Stimulated activated CD8-positive, alpha-beta memory T cell treated with anti-CD3 and anti-CD28 coated beads, Interleukin-2, amount 100 ng/mL, for 48 hours (primary cell): ENCODE measurements around the gene ADTRP.
"Not testable (repeated sequence)": the region's sequence is repeated elsewhere in the genome, so short reads cannot be mapped to it uniquely, and the experiment has no call there.

ENCODE experiments used
- DNase-seq, 2 donors: peaks; one replicate each; pipeline ENCODE4 v3.0.0-alpha.2; 2020; ENCODE audit warnings: low read depth in 2 of 2

The ADTRP gene

DNA sequence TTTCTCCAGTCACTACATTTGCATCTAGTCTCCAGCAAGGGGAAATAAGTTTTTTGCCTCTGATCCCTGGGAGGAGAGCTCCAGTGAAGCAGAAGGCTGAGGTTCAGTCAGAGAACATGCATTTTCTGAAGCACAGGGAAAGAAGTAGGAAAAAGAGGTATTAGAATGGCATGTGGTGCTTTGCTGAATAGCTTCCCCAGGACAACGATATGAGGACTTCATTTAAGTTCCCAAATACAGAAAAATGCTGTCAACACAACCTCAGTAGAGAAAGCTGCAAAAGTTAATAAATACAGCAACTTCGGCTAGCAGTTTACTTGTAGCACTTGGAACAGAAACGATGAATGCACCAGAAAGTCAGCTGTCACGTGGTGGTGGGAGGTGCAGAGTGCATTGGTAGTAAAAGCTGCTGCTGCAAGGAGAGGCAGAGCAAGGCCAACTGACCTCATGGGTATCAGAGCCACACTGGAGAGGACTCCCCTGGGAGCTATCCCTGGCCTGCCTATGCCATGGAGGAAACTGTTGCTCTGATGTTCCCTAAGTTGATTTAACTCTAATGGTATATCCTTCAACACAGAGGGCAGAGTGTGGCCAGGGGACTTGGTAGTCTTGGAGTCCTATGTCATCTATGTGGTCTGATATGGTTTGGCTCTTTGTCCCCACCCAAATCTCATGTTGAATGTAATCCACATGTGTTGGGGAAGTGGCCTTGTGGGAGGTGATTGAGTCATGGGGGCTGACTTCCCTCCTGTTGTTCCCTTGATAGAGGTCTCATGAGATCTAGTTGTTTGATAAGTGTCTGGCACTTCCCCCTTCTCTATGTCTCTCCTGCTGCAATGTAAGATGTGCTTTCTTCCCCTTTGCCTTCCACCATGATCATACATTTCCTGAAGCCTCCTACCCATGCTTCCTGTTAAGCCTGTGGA, 85.9 kb downstream of the ADTRP start:
- no peak for DNase-seq

DNA sequence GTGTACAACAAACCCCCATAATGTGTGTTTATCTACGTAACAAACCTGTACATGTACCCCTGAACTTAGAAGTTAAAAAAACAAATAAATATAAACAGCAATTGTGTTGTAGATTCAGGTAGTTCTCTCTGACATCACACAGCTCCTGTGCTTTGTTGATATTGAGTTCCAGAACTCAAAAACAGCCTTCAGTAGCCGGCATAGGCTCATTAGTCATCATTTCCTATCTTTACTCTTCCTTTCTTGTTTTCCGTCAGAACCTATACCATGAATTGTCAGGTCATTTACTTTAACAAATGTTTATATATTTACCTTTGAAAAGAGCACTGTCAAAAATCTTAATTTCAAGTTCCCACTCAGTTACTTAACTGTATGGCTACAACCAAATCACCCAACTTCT, 88.8 kb downstream of the ADTRP start:
- no peak for DNase-seq

DNA sequence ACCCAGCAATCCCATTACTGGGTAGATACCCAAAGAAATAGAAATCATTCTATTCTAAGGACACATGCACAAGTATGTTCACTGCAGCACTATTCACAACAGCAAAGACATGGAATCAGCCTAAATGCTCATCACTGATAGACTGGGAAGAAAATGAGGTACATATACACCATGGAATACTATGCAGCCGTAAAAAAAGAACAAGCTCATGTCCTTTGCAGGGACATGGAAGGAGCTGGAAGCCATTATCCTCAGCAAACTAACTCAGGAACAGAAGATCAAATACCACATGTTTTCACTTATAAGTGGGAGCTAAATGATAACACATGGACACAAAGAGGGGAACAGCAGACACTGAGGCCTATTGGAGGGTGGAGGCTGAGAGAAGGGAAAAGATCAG, 89.2 kb downstream of the ADTRP start:
- DNase-seq = not testable (repeated sequence)

DNA sequence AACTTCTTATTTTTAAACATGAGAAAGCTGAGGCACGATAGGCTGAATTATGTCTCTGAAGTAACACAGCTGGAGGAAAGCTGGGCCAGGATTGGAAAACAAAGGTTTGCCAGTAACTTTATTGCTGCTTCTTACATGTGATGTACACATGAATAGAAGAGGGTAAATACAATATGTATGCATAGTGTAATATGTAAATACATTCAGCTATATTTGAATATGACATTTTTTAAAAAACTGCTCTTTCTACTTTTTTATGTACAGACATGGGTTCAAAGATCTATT, 90.2 kb downstream of the ADTRP start:
- no peak for DNase-seq

DNA sequence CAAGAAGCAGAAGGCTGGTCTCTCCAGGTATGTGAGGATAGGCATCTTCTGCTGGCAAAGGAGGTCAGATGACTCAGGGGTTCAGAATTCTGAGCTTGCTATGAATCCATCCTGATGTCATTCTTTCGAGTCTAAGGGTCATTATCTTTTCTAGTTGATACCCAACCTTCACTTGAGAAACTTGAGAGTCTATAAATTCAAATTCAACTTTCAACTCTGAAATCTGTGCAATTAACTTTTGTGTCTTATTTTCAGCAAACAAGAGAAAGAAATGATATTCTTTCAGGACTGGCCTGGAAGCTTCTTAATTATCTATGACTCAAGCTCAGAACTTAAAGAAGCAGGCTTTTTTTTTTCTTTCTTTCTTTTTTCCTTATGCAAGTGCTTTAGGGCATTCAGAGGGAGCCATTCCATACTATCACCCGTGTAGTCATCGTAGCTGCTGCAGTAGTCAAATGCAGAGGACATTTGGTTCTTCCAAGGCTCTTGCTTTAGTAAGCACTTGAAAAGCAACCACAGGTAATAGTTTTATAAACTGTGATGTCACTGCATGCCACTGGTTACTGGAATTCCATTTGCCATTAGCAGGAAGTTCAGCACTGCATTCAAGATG, 93.0 kb downstream of the ADTRP start:
- no peak for DNase-seq

DNA sequence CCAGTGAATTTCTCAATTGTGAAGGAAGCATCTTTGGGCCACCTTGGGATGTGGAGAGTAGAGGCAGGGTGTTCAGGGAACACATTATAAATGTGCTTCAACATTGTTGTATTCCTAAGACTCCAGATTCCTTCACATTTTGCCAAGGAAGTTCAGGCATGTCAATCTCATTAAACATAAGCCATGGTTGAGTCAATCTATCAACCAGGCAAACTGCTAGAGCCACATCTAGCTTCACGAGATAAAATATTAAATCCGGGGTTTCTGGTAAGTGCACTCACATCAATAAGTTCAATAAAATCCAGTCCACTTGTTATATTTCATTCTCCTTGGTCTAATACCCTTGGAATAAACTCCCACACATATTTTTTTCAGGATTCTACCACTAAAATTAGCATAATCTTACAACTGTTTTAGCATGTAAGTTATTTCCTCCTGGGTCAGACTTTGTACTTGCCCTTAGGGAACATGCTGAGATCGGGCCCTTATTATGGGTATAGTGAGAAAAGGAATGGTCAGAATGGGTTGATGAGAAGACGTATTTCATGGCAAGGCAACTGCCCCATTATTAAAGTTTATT, 93.6 kb downstream of the ADTRP start:
- DNase-seq = no peak

DNA sequence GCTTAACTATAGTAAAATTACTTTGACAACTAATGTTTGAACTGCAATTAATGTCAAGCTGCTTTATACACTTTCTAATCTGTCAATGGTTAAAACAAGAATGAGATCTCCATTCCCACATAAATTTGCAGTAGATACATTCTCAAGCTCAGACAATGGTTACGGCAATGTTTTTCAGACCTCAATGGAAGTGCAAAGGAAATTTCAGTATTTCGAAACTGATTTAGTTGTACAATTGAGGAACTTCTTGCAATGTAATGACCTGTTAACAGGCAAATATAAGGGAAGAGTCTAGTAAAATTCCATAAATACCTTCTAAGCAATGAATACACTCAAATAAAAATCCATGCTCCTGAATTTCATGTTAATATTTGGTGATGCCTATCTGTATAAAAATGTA, 94.7 kb downstream of the ADTRP start:
- no peak for DNase-seq

DNA sequence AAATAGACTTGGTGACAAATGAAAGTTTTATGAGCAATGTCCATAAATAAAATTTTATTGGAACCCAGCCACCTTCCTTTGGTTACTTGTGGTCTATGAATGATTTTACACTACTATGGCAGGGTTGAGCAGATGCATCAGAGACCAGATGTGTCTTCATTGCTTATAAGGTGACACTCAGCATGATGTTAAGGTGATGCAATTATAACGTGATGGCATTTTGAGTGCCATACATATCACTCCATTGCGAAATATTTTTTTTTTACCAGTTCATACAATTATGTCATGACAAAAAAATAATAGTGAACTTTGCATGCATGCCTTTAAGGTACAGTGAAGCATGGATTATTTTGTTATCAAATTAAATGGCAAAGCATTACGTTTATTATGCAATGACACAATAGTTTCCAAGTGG, 96.0 kb downstream of the ADTRP start:
- DNase-seq = no peak

DNA sequence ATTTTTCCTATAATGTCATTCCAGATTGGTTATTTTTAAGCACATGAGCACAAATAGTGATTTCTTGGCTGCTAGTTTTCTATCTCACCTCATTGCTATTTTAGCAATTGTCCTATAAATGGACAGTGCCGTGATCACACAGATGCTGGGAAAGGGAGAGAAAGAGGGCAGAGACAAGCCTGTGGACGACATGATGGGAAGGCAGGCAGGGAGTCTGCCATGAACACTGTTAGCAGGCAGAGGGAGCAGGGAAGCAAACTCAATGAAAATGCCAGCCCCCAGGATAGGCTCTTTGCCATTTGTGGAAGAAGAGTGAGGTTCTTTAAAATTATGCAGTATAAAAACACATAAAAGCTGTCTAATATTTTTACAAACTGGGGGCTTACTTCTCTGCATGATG, 96.8 kb downstream of the ADTRP start:
- no peak for DNase-seq

DNA sequence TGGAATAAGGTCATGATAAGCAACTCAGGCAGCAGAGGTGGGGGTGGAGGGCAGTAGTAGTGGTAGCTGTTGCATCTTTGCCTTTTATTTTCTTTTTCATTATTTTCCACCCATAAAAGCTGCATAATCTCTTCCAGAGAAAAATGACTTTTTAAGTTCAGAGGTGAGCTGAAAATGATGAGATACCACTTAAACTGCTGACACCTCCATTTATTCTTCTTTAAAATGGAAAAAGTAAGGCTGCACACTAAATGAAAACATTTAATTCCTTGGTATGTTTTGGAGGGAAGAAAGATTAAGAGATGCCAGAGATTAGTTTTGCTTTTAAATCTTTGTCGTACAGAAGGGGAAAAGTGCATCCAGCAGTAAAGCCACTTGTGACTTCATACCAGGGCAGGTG, 97.2 kb downstream of the ADTRP start:
- DNase-seq = no peak

DNA sequence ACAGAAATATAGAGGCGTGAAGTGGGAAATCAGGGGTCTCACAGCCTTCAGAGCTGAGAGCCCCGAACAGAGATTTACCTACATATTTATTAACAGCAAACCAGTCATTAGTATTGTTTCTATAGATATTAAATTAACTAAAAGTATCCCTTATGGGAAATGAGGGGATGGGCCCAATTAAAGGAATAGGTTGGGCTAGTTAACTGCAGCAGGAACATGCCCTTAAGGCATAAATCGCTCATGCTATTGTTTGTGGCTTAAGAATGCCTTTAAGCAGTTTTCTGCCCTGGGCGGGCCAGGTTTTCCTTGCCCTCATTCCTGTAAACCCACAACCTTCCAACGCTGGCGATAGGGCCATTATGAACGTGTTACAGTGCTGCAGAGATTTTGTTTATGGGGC, 98.1 kb downstream of the ADTRP start:
- not testable (repeated sequence) for DNase-seq

DNA sequence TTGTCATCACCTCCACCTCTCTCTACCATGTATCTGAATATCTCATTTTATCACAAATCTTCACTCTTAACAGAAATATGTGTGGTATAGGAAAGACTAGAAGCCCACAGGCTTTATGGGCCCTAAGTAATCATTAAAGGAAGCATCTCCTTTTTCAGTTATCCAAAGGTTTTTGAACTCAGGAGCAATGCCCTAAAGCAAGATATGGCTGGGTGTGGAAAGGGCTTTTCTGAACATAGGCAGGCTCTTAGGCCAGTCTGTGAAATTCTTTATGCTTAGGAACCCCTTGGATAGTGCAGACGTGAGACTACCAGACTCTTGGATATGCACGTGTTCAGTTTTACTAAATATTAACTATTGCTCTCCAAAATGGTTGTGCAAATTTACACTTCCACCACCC, 99.5 kb downstream of the ADTRP start:
- DNase-seq = no peak

DNA sequence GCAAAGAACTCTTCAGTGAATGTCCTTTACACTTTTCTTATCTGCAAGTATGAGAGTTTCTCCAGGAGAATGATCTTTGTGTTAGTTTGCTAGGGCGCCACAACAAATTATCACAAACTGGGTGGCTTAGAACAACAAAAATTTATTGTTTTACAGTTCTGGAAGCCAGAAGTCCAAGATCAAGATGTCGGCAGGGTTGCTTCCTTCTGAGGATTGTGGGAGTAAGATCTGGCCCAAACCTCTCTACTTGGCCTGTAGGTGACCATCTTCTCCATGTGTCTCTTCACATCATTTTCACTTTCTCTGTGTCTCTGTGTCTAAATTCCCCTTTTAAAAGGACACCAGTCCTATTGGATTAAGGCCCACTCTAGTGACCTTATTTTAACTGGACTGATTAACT, 103.0 kb downstream of the ADTRP start:
- DNase-seq = no peak

DNA sequence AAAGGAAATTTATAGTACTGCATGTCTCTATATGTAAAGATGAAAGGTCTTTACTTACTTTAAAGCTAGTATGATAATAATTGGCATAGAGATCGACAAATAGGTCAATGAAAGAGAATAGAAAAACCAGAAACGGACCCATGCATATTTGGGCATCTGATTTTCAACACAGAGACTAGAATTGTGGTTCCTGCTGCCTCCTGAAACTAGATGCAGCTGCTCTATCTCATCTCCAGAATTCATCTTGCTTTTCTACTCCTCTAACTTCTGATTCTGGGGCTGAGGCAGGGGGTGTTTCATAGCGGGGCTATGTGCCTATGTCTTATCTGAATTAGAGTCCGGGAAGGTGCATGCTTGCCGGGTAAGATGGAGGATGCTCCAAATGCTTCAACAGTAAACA, 105.9 kb downstream of the ADTRP start:
- DNase-seq = no peak

DNA sequence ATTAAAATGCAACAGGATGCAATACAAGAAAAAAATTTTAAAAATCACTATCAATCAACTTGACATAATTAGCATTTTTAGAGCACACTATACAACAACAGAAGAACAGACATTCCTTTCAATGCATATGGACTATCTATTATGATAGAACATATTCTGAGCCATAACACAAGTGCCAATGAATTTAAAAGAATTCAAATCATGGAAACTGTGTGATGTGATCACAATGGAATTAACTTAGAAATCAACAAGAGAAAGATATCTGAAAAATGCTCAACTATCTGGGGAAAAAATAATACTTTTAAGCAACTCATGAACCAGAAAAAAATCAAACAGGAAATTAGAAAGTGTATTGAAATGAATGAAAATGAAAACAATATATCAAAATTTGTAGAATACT, 106.3 kb downstream of the ADTRP start:
- no peak for DNase-seq

DNA sequence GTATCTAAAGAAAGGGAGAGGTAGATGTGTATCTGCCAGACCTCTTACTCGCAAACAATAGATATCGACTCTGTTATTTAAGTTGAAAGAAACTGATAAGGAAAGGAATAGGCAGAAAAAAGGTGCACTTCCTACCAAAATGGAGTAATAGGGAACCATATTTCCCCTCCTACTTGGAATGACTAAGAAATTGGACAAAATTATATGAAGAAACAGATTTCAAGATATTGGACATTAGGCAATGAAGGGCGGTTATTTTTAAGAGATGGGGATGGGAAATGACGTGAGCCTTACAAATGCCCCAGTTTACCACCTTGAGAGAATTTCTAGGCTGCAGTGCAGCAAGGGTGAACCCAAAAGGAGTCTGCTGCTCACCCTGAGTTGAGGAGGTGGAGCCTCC, 108.9 kb downstream of the ADTRP start:
- no peak for DNase-seq

DNA sequence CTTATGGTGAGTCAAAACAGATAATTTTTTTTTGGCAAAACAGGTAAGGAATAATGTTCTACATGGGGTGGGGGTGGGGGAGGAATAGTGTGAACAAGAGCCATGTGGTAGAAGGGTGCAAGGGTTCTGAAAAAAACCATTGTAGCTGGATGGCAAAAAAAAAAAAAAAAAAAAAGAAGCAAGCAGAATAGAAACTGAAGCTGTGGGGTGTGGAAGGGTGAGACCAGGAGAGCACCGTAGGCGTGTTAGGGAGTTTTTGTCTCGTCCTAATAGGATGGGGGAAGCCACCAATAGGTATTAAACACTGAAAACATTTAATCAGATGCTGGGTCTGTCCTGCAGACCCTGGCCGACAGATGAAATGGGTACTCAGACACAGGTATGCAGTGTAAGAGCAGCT, 110.1 kb downstream of the ADTRP start:
- no peak for DNase-seq

DNA sequence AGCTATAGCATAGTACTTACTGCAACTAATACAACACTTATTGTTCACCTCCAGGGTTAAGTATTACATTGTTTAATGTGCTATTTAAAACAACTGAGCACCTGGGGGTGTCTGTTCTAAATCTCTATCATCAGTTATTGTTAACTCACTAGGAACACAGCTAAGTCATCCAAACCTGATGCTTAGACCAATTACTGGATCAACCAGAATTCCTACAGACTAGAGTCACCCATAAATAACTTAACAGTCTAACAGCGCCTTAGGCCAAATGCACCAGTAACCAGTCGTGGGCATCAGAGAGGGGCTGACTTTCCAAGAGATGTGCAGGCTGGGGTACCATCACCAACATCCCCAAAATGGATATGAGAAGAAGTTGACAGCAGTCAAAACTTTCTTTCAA, 110.7 kb downstream of the ADTRP start:
- DNase-seq = no peak

DNA sequence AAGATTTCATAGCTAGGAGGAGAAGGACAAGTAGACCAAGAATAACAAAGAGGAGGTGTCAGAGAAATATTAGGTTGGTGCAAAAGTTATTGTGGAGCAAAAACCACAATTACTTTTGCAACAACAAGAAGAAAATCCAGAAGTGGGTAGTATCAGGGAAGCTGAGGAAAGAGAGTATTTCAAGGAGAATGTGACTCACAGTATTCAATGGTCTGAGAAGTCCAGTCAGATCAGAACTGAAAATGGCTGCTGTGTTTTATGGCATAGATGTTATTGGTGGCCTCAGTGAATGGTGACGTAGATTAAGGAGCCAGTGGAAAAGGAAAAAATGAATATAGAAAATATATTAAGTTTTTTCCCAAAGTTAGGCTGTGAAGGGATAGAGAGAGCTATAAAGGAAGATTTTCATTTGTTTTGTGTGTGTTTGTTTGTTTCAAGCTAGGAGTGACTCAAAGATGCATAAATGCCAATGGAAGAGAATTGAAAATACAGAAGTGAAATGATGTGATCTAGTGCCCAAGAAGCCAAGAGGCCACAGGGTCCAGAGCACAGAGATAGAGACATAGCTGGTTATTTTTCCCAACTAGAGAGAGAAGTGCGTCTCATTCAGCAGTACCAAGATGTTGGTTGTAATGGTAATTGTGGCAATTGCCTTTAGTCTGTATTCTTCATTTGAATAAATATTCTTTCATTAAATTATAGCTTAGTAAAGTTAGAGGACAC, 112.8 kb downstream of the ADTRP start:
- no peak for DNase-seq
